GM19238 (cell line): ENCODE results near the gene ASIC2.

Experiments used
- DNase-seq: peaks from one replicate; pipeline ENCODE4 v3.0.0; 2011; ENCODE audit warnings: low spot score; ENCODE audit not compliant: insufficient read length

Gene ASIC2

DNA sequence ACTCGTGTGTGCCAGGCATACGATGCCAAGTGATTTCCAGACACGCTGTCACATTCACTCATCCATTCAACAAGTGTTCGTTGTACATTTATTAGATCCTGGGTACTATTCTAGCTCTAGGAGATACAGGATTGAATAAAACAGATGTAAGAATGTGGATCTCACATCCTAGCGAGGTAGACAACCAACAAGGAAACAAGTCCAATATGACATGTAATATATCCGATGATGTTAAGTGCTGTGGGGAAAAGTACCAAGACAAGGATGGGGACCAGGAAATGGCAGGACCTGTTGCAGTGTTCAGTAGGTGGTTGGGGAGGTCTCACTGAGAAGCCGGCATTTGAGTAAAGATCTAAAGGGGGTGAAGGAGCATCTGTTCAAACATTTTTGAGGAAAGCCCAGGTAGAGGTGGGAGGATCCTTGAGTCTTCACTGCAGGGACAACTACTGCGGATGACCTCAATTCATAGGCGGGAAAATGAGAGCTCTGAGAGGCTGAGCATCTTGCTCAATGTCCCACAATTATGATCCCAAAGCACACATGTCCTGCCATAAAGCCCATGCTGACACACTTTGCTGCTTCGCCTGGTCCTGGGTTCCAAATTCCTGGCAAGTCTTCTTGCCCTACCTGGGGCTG lies 129.4 kb downstream of the ASIC2 start:
- no peak for DNase-seq

DNA sequence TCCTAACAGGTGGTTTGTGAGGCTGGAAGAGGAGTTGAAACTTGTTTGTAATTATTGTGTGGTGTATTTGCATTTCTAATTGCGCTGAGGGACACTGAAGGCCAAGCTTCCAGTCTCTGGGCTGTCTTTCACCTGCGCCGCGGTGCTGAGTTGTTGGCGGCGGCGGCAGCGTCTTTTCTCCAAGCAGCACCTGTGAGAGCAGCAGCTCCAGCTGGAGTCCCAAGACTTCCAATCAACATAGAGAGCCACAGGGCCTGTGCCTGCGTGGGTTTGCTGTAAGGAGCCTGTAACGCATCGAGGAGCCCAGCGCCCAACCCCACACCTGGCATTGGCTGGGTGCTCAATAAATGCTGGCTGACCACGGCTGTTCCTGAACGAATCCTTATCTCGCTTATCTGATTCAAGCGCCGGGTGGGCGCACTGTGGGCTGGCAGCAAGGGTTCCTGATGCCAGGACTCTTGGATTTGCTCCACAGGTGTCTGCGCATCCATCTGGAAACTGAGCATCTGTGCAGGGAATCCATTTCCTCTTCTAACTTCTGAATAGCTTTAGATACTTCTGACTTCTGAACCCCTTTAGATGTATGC lies 138.1 kb downstream of the ASIC2 start:
- DNase-seq, result no peak

DNA sequence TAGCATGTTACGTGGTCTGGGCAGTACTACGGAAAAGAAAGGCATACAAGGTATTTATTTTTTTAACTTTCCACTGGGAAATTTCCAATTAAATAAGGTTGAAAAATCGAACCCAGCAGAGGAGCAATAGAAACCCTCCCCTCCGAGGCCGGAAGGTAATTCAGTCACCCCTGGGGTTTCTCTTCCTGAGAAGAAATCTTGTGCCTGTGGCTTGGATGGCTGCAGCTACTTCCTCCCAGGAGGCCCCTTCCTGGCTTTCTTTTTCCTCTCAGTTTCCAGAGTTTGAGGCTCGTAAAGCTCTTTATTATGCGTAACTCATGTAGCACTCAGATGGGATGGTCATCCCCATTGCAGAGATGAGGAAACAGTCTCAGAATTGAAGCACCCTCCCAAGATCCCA lies 140.3 kb downstream of the ASIC2 start:
- DNase-seq, result no peak

DNA sequence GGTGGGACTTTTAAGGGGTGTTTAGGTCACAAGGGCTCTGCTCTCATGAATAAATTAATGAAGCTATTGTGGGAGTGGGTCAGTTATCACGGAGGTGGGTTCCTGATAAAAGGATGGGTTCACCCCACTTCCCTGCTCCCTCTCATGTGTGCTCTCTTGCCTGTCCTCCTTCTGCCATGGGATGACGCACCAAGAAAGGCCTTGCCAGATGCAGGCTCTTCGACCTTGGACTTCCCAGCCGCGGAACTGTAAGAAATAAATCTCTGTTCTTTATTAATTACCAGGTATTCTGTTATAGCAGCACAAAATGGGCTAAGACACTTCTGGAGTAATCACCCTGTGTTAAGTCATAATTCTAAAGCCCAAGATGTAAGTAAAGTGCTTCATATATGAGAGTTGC lies 141.5 kb downstream of the ASIC2 start:
- no peak for DNase-seq

DNA sequence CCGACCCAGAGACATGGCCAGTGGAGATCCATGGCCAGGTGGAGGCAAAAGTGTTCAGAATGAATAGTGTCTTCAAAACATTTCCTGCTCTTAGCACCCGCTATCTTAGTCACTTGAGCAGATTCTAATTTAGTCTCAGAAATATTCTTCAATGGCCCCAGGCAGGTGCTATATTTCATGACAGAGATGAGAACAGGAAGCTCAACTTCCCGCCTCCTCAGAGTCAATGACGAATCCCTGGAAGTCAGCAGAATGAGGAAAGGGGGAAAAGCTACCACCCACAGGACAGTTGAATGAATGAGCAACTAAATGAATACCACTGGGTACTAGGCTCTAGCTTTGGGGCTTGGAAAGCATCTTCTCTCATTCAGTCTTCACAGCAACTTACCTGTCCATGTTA lies 147.2 kb downstream of the ASIC2 start:
- DNase-seq, result no peak

DNA sequence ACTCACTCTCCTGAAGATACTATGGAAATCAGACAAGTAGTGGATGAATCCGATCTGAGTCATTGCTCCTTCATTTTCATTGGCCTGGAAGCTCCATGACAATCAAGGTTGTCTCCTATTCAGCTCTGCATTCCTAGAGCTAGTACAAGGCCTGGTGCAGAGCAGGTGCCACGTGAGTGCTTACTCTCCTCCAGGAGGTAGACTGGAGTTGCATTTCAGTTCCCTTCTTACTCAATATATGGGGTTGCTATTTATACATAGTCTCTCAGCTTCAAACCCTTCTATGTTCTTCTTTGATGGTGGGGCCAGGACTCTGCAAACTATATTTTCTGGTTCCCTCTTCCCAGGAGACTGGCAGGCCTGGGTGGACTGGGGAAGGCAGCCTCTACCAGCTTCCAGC lies 148.3 kb downstream of the ASIC2 start:
- no peak for DNase-seq

DNA sequence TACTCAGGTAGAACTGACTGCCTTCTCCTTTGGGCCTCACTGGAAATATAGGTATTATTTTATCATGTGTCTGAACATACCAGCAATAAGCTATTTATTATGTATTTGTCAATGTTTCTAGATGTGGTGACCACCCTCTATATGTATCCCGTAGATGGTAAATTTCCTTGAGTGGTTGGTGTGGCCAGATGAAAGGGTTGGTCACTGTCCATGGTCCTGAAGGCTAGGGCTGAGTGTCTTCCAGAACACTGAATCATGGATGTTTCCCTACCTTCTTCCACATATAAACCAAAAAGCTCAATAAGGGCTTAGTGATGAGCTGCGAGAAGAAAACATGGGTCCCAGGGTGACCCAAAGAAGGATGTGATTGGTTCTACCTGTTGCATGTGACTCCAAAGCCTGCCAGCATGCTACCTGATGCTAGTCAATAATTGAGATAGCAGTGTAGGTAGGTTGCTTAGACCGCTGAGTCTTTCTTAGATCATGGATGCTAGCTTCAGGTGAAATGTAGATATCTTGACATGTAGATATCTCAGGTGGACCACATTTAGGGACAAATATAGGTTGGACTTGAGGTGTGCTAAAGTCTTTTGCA lies 150.3 kb downstream of the ASIC2 start:
- no peak for DNase-seq

DNA sequence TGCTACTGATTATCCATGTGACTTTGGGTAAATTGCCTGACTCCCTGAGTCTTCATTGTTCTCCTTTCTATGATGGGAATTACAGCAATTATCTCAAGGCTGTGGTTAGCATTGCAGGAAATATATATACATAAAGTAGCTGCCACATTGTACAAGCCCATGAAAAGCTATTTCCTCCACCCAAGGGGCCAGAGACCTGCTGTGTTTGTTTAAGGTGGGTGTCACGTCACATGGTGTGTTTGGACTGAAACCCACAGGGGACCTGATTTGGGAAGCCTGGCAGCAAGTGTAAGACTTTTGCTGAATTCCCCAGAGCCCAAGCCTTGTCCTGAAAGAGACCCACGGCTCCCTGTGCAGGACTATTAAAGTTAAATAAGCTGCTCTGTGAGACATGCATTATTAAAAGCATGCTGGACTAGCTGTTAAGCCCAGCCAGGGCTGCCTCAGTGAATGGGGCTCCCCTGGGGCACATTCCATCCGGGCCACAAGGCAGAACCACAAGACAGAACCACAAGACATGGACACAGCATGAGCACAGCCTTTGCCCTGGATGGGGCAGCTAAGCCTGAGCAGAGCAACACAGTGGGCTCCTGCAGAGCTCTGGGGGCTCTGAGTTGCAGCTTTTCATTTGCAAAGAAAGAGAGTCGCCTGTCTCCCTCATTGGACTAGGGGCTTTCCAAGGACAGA lies 152.5 kb downstream of the ASIC2 start:
- DNase-seq, result no peak

DNA sequence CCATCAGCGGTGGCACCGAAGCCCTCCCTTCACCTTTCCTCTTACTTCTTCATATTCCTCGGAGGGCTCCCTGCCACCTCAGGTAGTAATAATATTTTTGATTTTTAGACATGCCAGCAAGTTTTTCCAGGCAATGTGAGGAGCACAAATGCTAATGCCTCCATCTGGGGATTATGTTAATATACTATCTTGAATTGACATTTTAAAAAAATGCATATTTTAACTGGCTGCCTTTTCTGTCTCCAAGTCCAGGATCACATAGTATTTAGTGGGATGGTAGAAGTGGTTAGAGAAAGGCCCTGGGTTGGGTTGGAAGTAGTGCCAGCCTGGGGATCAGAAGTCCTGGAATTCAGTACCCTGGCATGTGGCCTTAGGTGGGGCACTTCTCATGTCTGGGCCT lies 154.5 kb downstream of the ASIC2 start:
- no peak for DNase-seq

DNA sequence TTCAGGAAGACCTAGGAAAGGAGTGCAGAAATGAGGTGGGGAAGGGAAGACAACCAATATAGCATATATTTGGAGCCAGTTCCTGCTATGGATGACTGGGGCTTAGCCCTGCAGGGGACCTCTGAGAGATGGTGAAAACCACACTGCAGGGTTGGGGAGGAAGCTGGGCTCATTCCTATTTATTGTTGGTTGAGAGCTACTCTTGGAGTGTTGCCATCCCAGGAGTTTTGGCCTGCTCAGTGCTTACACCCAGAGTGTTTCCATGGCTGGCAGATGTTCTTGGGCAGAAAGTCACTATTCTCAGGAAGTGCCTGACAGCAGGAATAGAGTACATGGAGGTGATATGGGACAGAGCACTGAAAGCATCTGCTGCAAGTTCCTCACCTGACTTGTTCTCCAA lies 155.7 kb downstream of the ASIC2 start:
- DNase-seq, result no peak

DNA sequence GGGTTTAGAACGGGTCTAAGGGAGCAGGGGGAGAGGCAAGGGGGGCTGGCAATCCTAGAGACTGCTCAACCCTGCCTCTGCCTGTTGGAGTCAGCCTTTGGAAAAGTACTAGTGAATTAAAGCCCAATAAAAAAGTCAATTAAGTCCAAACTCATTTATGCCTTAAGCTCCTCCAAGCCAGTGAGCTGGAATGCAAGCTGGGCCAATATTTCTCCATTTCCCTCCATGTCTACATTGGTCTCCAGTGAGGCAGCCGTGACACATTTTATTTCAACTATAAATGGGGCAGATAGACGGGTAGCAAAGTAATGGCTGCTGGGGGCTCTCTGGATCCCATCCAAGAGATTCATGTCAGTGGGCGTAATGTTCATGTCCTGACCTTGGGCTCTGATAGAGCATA lies 157.4 kb downstream of the ASIC2 start:
- DNase-seq, result no peak

DNA sequence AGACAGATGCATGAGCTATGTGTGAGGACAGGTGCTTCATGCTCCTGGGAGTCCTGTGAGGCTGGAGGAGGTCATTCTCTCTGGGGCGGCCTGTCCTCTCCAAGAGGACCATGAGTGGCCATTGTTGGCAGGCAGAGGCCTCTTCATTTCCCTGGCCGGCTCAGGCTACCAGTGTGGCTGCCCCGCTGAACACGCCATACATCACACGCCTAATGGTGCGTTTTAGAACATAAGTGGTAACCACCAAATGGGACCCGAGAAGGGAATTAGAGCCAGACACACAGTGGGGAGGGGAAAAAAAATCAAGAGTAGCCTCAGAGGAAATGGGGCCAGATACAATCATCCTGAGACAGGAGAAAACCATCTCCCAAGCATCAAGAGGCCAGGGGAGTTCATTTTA lies 161.5 kb downstream of the ASIC2 start:
- DNase-seq, result no peak

DNA sequence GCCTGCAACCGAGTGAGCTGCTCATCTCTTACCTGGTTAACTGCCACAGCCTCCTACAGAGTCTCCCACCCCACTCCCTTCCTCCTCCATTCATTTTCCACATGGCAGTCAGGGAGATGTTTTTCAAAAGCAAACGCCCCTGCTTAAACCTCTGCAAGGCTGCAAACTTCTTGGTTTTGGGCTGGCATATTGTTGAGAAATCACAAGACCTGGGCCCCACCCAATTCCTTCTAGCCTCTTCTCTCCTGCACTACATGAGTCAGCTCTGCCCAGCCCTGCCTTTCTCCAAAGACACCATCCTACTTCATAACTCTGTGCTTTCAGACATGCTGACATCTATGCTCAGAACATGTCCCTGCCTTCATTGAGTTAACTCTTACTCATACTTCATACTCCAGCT lies 165.4 kb downstream of the ASIC2 start:
- DNase-seq, result no peak

DNA sequence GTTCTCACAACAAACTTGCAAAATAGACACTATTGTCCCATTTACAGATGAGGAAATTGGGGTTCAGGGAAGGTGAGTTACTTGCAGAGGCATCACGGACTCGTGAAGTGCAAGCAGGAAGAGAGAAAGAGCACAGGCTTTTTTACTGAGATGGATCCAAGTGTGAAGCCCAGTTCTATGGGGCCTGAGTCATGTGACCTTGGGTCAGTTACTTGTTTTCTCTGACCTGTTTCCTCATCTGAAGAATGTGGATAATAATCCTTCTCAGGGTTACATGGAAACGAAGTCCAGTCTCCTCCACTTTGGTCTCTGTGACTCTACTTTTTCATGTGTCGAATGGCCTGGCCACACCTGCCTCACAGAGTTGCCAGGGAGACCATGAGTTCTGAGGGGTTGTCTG lies 167.0 kb downstream of the ASIC2 start:
- no peak for DNase-seq

DNA sequence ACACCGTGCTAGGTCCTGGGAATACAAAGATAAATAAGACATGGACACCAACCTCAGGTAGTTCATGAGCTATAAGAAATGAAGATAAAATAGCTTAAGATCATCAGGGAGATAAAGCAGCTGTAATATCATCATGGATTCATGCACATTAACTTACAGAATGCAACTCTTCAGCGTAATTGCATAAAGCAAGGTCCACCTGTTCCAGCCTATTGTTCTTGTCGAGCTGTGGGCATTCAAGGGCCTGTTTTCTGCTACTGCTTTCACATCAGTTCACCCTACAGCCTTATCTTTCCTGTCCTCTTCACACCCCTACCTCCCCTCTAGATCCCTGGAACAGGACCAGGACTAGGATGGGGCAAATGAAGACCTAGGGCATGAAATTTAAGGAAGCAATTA lies 167.5 kb downstream of the ASIC2 start:
- DNase-seq, result no peak

DNA sequence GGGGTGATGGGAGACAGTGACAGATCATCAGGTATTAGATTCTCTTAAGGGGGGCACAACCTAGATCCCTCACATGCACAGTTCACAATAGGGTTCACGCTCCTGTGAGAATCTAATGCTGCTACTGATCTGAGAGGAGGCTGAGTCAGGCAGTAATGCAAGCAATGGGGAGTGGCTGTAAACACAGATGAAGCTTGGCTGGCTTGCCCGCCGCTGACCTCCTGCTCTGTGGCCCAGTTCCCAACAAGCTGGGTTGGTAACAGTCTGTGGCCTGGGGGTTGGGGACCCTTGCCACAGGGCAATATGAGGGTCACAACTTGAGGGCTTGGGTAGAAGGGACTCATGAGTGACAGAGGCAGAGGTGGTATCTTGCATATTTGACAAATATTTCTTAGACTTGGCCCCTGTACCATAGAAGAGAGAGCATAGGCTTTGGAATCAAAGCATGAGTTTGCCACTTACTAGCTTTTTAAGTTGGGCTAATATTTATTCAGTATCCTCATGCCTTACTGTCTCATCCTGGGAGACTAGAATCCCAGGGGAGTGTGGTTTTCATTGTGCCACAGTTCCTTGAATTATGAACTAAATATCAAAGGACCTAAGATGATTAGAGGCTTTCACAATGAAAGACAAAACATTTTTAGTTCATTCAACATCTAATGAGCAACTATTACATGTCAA lies 168.1 kb downstream of the ASIC2 start:
- DNase-seq, result no peak

DNA sequence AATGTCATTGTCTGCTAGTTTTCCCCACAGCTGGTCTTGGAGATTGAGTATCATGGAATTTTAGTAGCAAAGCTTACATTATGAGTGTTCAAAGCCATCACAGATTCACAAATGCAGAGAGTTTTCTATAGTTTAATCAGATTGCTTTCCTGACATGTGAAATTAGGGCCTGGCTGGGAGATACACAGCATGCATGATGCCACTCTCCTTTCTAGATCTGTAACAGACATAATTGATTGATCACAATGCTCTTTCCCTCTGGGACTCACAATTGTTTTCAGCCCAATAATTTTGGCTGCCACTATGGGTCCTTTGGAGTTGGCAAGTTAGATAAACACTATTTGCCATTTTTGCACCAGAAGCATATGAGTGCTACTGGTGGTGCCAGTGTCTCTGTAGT lies 168.9 kb downstream of the ASIC2 start:
- DNase-seq, result no peak

DNA sequence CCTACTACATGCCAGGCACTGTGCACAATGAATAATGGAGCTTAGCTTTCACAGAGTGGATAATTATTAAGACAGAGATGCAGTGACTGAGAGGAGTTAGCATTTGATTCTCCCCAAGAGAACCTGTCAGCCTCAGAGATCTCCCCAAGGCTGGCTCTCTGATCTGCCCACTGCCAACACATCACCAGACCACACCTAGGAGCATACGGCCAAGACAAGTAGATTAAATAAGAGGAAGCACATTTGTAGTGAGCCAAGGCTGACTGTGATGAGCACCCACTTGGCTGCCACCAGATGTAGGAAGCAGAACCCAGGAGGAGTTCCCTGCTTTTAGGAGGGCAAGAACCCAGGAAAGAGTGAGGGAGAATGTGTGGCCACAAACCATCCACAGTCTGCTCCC lies 171.3 kb downstream of the ASIC2 start:
- DNase-seq, result no peak

DNA sequence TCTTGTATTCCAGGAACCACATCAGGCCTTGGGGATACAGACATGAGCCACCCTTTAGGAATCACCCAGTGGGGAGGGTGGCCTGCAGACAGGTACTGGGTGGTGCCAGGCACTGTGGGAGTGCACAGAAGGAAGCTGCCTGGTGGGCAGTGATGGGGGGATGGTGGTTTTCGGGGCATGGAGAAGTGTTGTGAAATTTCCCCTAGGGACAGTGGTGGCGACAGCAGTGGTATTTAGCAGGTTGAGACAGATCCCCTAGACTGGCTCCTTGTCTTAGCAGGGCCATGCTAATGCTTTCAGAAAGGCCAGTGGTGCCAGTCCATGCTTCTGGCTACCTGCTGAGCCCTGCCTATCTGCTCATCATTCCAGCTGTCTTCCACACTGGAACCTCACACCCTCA lies 171.8 kb downstream of the ASIC2 start:
- no peak for DNase-seq

DNA sequence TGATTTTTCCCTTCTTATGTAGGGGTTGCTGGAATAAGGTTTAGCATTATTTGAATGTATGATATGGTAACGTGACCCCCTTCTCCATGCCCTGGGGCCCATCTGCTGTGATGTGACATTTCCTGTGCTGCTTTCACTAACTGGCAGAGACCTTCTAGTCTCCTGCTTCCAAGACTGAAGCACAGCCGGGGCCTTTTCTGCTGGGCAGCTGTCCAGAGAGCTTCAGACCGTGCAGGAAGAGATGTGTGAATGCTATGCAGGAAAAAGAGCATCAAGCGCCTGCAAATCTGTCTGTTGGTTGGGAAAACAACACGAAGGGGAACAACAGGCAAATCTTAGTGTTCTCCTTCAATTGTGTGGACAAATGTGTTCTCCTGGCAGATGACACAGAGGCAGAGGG lies 173.0 kb downstream of the ASIC2 start:
- DNase-seq, result no peak

DNA sequence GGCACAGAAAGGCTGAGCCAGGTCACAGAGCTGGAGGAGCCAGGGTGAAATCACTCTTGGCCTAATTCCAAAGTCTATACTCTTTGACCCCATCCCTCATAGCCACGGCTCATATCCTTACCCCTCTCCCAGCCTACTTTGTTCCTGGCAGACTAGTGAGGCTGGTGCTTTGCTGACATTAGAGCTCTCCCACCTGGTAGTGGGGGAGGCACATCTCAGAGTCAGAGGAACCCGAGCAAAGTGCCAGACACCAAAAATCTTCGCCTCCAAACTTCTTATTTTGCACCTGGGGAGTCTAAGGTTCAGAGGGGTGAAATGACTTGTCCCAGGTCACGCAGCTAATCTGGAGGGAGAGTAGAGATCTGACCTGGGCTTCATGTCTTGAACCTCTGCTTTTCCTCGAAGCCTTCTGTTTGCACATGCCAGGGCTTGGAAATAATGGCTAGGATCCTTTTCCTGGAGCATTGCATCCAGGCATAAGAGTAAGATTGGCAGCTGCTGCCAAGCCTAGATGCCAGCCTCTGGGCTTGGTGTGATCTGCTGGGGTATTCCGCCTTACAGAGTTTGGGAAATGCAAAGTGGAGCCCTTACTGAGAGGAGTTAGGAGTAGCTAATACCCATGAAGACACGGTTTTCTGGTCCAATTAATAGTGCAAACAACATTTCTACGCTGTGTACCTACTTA lies 174.6 kb downstream of the ASIC2 start:
- DNase-seq, result no peak
